Lung (tissue), 12 donors: Measurements from ENCODE around the gene SRXN1. TPM values are rescaled to one million over a fixed set of nuclear protein-coding genes. Genes with fewer than 3 reads are reported as not detected.

ENCODE experiments used
- ATAC-seq: fragments of 200-7000 bp; cut with Tn5 transposase; one replicate; pipeline ENCODE4 v1.9.1; 2020; ENCODE audit warnings: moderate number of reproducible peaks; ENCODE audit not compliant: insufficient read depth, low FRiP score
- DNase-seq, 3 donors: peaks; one replicate each; pipeline ENCODE4 v3.0.0-alpha.2; 2013 to 2017
- H3K27ac ChIP-seq, 2 donors: one replicate each; pipeline ENCODE4 v1.5.1; 2013; ENCODE audit warnings: mild to moderate bottlenecking in 2 of 2, moderate library complexity in 2 of 2, control low read depth in 1 of 2, inconsistent platforms in 1 of 2, low read depth in 1 of 2, low read length in 1 of 2
- H3K27me3 ChIP-seq, 3 donors: one replicate each; pipeline ENCODE4 v1.5.1; 2013; ENCODE audit warnings: low read length in 2 of 3; ENCODE audit not compliant: control insufficient read depth in 3 of 3, insufficient read depth in 3 of 3
- H3K36me3 ChIP-seq, 4 donors: one replicate each; pipeline ENCODE4 v1.5.1; 2013; ENCODE audit warnings: low read length in 4 of 4, mild to moderate bottlenecking in 1 of 4, moderate library complexity in 1 of 4; ENCODE audit not compliant: control insufficient read depth in 4 of 4, insufficient read depth in 4 of 4
- H3K4me1 ChIP-seq, 5 donors: one replicate each; pipeline ENCODE4 v1.5.1; 2013; ENCODE audit warnings: low read length in 5 of 5, mild to moderate bottlenecking in 2 of 5, moderate library complexity in 1 of 5; ENCODE audit not compliant: control insufficient read depth in 5 of 5, insufficient read depth in 5 of 5
- H3K4me3 ChIP-seq: one replicate; pipeline ENCODE4 v1.5.1; 2013; ENCODE audit warnings: mild to moderate bottlenecking, control low read depth, moderate library complexity
- H3K9ac ChIP-seq, 2 donors: one replicate each; pipeline ENCODE4 v1.5.1; 2013; ENCODE audit warnings: low read length in 2 of 2, control low read depth in 1 of 2; ENCODE audit not compliant: insufficient read depth in 1 of 2
- H3K9me3 ChIP-seq, 4 donors: one replicate each; pipeline ENCODE4 v1.5.1; 2013; ENCODE audit warnings: low read length in 3 of 4, mild to moderate bottlenecking in 1 of 4, moderate library complexity in 1 of 4; ENCODE audit not compliant: control insufficient read depth in 4 of 4, insufficient read depth in 3 of 4
- WGBS, 2 donors: extraction: QIAGEN DNeasy Blood & Tissue Kit; methylation state at CpG; one replicate each; pipeline ENCODE4 v1.1.7; 2013; 5-methylcytosine and 5-hydroxymethylcytosine counted together
- polyA plus RNA-seq, 2 donors: library from polyadenylated mRNA; stranded (reverse); fragments of 200-250 nt; gene quantifications; one replicate each; pipeline ENCODE4 v1.2.1, GENCODE V29; 2013
- total RNA-seq, 2 donors: library from RNA; depleted of rRNA in 1 of 2; stranded (reverse); fragments of >200 nt in 1 of 2; gene quantifications; one replicate each; pipeline ENCODE4 v1.2.1, GENCODE V29; 2014 to 2021
- TF ChIP-seq, protein P1 (sequence below): IDR thresholded peaks from 2 replicates; pipeline ENCODE4 v1.5.1; 2012; ENCODE audit warnings: mild to moderate bottlenecking; ENCODE audit errors: control extremely low read depth, extremely low read depth
- donor health status: control.
- donor health status: control.
- donor health status: Bipolar disorder and iron deficiency.
- donor health status: healthy.
- donor health status: DM: yes; HTN: yes; CAD: no.

SRXN1 gene
- total and polyA plus RNA-seq, 4 donors: 6.1 to 47.4 (median 25.3) TPM

DNA sequence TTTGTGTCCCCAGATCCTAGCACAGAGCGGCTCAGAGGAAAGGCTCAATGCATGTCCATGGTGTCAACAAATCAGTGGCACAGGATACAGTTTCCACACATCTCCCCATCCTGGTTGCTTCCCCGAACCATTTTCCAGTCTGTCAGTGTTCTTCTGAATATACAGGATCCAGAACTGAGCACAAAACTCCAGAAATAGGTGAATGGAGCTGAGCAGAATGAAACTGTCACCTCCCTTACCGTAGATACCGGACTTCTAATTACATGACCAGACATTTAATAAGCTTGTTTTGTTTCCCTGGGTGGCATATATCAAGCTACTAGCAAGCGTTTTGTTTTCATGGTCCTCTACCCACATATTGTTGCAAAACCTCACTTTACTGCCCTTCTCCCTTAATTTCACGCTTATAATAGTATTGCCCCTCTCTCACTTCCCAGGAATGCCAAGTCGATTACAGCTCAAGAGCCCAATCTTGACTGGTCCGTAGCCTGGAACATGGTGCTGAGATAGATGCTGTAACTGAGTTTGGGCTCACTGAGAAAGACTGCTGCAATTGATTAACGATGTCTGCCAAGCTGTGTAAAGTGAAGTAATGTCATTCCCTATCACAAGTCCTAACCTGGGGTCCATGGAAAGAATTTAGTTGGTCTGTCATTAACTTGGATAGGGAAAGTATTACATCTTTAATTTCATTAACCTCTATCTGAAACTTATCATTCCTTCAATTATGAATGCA, 34.6 kb upstream of the SRXN1 start:
- TF ChIP-seq, protein P1, sequence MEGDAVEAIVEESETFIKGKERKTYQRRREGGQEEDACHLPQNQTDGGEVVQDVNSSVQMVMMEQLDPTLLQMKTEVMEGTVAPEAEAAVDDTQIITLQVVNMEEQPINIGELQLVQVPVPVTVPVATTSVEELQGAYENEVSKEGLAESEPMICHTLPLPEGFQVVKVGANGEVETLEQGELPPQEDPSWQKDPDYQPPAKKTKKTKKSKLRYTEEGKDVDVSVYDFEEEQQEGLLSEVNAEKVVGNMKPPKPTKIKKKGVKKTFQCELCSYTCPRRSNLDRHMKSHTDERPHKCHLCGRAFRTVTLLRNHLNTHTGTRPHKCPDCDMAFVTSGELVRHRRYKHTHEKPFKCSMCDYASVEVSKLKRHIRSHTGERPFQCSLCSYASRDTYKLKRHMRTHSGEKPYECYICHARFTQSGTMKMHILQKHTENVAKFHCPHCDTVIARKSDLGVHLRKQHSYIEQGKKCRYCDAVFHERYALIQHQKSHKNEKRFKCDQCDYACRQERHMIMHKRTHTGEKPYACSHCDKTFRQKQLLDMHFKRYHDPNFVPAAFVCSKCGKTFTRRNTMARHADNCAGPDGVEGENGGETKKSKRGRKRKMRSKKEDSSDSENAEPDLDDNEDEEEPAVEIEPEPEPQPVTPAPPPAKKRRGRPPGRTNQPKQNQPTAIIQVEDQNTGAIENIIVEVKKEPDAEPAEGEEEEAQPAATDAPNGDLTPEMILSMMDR: no peak
- H3K9me3 ChIP-seq: peaks cover 0 to 6% (median 0%) of the 10 kb centered on the region in 4 donors
- H3K9ac ChIP-seq: no peak overlapping the region
- no peak for ATAC-seq
- H3K36me3 ChIP-seq: no peaks in the 10 kb centered on the region
- H3K4me3 ChIP-seq: no peak overlapping the region
- H3K4me1 ChIP-seq: no peaks in the 10 kb centered on the region
- H3K27me3 ChIP-seq: peaks cover 0 to 38% (median 9%) of the 10 kb centered on the region in 3 donors
- 71 to 79% methylated on average over 9 of the region's 9 CpGs for WGBS, 2 donors
- no peak for DNase-seq
- no peak overlapping the region for H3K27ac ChIP-seq

DNA sequence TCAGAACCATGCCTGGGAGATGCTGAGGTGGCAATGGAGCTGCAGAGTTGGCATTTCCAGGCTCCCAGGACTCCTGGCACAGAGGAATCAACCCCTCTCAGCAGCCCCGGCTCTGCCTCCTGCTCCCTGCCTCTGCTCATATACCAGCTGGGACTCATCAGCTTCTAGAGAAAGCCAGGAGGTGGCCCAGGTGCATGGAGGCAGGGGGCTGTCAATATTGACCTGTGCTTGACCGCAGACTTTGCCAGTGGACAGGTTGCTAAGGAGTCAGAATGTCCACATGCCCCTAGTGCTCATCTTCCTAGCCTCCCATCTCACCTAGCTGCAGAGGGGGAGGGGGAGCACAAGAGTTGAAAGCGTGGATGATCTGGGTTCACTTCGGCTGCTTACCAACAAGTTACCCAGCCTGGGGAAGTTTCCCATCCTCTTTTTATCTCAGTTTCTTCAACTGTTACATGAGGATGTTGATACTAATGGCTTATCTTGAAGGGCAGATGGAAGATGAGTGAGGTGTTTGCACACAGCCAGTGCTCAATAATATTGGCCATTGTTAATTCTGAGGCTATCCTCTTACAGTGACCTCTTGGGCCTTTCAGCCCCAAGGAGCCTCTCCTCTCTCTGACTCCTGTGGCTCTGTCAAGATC, 31.8 kb upstream of the SRXN1 start:
- peaks cover 0 to 11% (median 0%) of the 10 kb centered on the region in 4 donors for H3K9me3 ChIP-seq
- no peak overlapping the region for H3K9ac ChIP-seq
- no peak overlapping the region for H3K27ac ChIP-seq
- TF ChIP-seq, protein P1: no peak
- no peaks in the 10 kb centered on the region for H3K36me3 ChIP-seq
- DNase-seq (no peak), ATAC-seq (no peak)
- no peaks in the 10 kb centered on the region for H3K4me1 ChIP-seq
- WGBS, 2 donors: 54 to 67% methylated on average over 4 of the region's 4 CpGs
- peaks cover 0 to 32% (median 7%) of the 10 kb centered on the region in 3 donors for H3K27me3 ChIP-seq
- H3K4me3 ChIP-seq: no peak overlapping the region

DNA sequence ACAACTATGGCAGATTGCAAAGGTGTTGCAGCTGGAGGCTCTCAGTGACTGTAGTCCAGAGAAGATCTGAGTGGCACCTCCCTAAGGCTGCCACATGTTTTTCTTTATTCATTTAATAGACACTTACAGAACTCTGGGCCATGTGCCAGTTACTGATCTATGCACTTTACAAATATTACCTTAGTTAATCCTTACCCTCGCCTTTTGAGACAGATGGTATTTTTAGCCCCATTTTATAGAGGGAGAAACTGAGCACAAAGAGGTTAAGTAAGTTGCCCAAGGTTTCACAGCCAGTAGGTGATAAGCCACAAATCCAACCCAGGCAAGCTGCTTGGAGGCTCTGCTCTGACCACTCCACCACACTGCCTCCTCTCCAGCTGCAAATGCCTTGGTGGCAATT, 29.1 kb upstream of the SRXN1 start:
- H3K9ac ChIP-seq: no peak overlapping the region
- H3K4me3 ChIP-seq: no peak overlapping the region
- DNase-seq (no peak), ATAC-seq (no peak)
- peaks cover 0 to 8% (median 0%) of the 10 kb centered on the region in 4 donors for H3K9me3 ChIP-seq
- H3K27me3 ChIP-seq: peaks cover 0 to 19% (median 5%) of the 10 kb centered on the region in 3 donors
- no peak overlapping the region for H3K27ac ChIP-seq
- 75 to 84% methylated on average over 1 of the region's 1 CpG for WGBS, 2 donors
- TF ChIP-seq, protein P1: no peak
- no peaks in the 10 kb centered on the region for H3K36me3 ChIP-seq
- no peaks in the 10 kb centered on the region for H3K4me1 ChIP-seq
